ENCODE measurements around the gene XRCC4. TPM values are rescaled to one million over a fixed set of nuclear protein-coding genes. Genes with fewer than 3 reads are reported as not detected.
A peak's percentile ranks its signal among the peaks of the same experiment; 100 is the strongest.

XRCC4 gene
- polyA plus RNA-seq, 3 donors: 14.5 to 17.2 (median 15.2) TPM

DNA sequence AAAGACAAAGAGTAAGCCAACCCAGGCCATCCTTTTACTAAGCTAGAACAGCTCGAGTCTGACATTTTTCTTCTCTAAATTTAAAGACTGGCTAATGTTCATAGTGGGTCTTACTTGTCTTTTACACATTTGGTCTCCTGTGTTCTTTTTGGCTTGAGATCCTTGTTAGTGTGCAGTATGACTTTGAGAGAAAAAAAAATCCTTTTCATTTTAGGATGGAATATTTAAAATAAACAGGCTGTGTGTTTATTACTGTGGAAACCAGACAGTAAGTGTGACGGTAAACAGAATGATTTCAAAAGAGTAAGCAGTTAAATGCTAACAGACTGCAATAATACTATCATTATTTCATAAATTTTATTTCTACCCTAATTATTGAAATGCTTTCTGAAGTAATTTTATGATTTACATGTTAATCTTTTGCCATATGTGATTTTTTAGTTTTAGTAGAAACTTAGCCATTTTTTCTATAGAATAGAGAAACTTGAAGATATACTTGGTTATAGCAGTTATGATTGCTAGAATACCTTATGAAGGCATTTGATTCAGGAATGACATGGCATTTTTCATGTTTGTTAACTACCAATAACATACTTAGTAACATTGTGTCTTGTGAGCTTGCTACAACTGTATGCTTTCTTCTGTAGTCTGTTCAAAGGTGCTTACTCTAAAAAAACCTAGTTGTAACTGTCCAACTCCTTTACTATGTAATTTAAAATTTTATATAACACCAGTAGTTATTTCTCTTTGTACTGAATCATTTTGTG lies 92.4 kb downstream of the XRCC4 start:
- no peak for DNase-seq (ENCODE audit: low read depth in 3 of 3, low spot score in 2 of 3)

DNA sequence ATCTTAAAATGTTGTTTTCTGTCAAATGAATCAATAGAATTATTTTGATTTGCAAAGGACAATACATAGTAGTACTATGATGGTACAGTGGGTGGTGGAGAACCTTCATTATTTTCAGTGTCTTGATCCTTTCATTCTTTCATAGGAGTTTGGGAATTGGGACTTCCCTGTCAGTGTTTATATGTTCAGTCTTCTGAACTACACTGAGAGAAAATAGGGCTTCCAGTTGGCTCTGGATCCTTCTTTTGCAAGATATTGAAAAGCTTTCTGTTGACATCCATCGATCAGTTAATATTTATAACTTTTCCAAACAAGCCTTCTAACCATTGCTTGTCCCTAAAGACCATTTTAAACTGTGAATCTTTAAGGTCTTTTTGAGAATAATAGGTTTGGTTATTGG lies 94.7 kb downstream of the XRCC4 start:
- DNase-seq (ENCODE audit: low read depth in 3 of 3, low spot score in 2 of 3): no peak

DNA sequence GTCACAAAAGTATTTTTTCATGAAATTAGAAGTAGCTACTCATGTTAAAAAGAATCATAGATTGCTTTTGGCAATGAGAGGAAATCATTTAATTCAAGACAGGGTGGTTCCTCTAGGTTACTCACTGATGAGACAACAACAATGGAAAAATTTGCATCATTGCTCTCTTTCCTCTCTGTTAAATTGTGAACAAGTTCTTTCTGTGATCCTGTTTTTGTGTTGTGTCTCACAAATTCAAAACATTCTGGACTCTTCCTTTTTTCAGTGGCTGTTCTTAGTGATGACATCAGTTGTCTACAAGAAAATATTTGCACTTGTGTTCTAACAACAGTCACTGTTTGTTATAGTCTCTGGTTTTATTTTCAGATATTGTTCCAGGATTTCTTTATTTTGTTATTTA lies 95.3 kb downstream of the XRCC4 start:
- DNase-seq (ENCODE audit: low read depth in 3 of 3, low spot score in 2 of 3): no peak

DNA sequence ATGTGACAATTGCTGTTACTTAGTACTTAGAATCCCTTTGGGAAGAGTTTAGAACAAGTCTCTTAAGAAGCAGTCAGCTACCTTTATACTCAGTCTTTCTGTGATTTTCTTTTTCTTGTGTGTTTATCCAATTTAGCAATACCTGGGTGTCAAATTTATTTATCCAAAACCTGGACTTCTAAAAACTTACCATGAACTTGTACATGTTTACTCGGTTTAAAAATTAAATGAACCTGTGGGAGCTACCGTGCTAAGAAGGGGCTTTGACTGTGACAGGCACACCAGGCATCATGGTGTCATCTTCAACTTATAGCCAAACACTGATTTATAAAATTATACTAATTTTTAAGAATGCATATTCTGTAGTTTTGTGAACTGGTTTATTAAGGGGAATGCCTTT lies 96.5 kb downstream of the XRCC4 start:
- no peak for DNase-seq (ENCODE audit: low read depth in 3 of 3, low spot score in 2 of 3)

DNA sequence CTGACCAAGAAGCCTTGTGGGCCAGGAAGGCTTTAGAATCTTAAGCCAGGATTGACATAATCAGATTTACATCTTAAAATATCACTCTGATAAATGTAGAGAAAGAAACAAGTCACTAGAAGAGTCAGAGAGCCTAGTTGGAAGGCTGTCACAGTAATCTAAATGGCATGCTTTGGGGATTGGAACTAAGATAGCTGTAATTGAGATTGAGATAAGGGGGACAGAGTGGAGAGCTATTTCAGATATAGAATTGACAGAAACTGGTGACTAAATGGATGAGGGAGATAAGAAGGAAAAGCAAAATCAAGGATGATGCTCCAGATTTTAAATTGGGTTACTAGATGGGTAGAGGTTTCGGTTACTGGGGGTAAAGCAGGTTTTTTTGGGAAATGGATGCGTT lies 100.5 kb downstream of the XRCC4 start:
- DNase-seq (ENCODE audit: low read depth in 3 of 3, low spot score in 2 of 3): no peak

DNA sequence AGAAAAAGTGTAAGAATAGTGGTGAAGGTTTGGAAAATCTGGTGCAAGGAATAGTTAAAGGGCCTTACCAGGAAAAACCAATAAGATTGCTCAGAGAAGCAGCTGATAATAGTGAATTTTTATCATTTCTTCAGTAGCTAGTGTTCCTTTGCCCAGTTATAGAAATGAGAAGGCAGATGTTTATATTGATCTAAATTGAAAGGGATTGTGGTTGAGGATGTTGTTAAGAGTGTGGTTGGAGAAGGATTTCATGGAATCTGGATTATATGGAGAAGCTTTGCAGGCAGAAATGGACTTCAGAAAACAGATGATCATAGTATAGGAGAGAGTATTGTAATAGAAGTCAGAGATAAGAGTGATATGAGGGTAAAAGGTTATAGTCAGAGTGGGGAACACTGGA lies 102.6 kb downstream of the XRCC4 start:
- DNase-seq (ENCODE audit: low read depth in 3 of 3, low spot score in 2 of 3): no peak

DNA sequence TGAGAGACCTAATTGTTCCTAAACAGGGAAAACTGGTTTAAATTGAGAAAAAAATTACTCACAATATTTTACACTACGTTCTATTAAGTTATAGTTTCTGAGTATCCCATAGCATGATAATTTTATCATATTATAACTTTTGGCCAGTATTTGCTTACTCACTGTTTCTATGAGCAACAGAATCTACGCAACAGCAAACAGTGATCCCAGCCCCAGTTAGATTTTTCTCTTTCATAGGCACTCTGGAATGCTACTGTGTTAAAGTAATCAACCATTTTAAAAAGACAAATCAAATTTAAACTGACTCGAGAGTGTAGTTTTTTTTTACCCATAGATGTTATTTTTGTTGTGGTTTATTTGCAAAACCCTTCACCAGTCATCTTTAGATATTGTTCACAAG lies 107.2 kb downstream of the XRCC4 start:
- DNase-seq (ENCODE audit: low read depth in 3 of 3, low spot score in 2 of 3): no peak

DNA sequence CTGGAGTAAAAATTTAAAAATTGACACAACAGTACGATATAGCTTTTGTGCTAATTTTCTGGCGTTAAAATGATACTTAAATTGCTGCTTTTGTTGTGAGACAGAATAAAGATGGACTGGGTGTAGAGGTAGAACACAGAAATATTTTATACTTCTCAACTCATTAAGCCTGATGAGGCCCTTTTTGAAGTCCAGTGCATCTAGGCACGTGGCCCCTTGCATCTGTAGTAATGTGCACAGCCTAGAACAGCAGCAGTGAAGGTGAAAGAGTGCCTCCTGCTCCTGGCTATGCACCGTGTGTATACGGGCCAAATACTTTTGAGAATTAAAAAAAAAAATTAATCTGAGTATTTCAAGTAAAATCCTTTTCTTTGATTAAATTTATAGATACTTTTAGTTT lies 115.6 kb downstream of the XRCC4 start:
- no peak for DNase-seq (ENCODE audit: low read depth in 3 of 3, low spot score in 2 of 3)

DNA sequence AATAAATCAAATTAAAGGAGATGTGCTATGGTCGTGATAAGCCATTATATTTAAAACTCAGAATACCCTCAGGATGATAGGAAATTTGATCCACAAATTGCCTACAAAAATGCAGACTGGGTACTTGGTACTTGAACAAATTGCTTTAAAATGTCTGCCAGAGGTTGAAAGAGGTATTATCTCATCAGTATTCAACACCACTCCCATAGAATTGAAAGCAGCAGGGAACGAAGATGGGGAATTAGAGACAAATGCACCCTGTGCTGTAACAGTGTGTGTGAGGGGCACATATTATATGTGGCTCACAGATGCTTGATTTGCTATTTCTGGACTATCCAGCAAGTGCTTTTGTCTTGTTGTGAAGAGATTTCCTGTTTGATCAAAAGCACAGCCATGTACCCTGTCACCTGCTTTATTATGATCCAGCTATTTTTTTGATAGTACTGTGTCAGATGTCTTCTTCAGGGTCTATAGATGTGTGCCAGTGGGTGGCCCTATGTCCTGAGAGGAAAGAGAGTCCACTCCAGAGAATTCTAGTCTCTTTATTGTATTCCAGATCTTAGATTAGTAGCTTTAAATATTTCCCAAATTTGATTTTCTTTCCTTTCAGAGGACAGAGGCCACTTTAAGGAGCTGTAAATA lies 120.1 kb downstream of the XRCC4 start:
- no peak for DNase-seq (ENCODE audit: low read depth in 3 of 3, low spot score in 2 of 3)

DNA sequence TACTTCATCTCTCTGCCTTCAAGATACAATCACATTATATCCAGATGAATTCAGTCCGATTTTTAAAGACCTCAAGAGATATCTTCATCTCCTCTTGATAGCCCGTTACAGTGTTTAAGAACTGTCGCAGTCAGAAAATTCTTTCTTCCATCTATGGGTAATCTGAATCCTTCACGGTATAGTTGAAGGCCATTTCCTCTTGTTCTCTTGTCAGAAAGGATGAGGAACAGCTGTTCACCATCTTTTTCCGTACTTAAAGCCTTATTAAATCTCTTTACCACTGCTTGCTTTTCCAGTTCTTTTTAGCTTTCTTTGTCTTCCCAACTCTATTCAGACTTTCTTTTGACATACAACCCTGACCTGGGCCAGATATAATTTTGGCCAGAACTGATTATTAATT lies 121.8 kb downstream of the XRCC4 start:
- peak in 2 of 3 donors; percentile 18 to 23 for DNase-seq (ENCODE audit: low read depth in 3 of 3, low spot score in 2 of 3)

DNA sequence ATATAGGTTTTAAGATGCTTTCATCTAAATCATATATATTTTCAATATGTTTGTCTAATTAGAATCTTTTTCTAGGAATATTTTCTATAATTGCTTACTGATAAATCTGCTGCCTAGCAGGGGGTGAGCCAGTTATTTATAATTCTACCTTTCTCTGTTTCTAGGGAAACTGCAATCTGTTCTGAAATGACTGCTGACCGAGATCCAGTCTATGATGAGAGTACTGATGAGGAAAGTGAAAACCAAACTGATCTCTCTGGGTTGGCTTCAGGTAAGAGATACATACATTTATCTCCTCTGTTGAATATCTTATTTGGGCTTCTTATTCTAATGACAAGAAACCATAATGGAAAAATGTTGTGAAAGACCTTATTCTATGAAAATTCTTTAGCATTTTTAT lies 127.3 kb downstream of the XRCC4 start:
- no peak for DNase-seq (ENCODE audit: low read depth in 3 of 3, low spot score in 2 of 3)

DNA sequence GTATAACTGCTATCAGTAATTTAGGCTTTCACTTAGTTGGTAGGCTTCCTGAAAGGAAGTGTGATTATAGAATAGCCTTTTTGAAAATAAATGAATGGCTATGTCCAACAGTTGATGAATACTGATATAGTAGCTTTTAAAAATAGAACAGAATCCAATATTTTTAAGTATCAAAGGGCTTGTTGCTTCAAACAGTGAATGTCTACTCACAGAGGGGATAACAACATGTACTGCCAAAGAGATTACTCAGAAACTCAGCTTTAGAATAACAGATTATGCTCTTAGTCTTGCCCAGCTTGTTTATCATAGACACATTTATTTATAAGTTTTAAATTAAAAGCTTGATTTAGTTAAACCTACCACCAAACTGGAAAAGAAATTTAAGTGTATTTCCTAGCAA lies 132.6 kb downstream of the XRCC4 start:
- DNase-seq (ENCODE audit: low read depth in 3 of 3, low spot score in 2 of 3): no peak

DNA sequence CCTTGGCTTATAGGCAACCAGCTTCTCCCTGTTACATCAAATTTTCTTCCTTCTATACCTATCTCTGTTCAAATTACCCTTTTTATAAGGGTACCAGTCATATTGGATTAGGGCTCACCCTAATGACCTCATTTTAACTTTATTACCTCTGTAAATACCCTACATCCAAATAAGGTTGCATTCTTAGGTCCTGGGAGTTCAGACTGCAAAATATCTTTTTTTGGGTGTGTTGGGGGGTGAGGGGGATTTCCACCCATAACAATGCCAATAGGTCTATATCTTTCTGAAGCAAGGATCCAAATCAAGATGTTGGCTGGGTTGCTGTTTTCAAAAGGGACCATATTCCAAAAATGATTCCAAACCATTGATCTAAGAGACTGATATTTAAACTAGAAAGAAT lies 141.7 kb downstream of the XRCC4 start:
- no peak for DNase-seq (ENCODE audit: low read depth in 3 of 3, low spot score in 2 of 3)

DNA sequence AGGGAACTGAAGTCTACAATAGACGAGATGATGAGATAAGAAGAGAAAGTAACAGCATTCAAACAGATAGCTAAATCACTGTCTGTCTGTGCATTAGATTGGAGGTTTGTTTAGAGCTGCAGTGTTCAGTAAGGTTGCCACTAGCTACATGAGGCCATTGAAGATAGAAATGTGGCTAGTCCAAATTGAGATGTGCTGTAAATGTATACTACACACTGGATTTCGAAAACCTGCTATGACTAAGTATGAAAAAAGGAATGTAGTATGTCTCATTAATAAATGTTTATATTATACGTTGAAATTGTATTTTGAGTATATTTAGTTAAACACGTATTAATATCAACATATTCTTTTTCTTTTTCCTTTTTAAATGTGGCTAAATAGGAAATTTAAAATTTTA lies 142.1 kb downstream of the XRCC4 start:
- DNase-seq (ENCODE audit: low read depth in 3 of 3, low spot score in 2 of 3): no peak

DNA sequence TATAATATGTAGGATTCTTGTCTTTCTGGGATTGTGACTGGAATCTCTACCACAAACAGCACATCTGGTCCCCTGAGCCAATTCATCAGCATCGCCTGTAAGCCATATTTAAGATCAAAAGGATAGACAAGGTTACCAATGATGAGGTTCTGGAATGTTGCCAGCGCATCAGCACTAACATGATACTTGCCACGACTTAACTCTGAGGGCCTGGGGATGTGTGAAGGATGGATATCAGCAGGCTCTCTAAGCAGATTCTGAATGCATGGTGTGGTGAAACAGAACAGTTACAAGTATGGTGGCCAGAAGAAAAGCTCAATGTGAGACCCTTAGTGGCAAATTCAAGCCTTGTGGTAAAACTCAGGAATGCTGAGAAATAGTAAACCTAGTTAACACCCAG lies 143.0 kb downstream of the XRCC4 start:
- DNase-seq (ENCODE audit: low read depth in 3 of 3, low spot score in 2 of 3): no peak

DNA sequence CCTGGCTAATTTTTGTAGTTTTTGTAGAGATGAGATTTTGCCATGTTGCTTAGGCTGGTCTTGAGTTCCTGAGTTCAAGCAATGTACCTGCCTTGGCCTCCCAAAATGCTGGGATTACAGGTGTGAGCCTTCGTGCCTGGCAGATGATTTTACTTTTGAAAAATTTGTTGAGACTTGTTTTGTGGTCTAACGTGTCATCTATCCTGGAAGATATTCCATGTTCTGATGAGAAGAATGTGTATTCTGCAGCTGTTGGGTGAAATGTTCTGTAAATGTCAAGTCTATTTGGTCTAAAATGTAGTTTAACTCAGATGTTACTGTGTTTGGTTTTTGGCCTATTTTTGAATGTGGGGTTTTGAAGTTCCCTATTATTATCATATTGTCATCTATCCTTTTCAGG lies 145.6 kb downstream of the XRCC4 start:
- no peak for DNase-seq (ENCODE audit: low read depth in 3 of 3, low spot score in 2 of 3)

DNA sequence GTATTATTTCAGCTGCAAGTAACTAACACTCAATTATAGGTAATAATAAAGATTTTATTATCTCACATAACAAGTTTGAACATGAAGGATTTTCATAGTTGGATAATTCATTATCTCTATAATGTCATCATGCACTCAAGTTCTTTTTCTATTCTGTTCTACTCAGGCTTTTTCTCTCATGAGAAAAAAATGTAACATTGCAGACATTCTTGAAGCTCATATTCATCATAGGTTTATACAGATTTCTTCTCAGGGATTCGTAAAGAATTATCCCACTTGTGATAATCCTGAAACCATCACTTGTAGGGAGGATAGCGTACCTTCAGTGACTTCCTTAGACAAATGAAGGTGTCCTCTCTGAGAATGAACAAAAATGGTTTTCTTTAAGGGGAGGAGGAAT lies 150.3 kb downstream of the XRCC4 start:
- DNase-seq (ENCODE audit: low read depth in 3 of 3, low spot score in 2 of 3): no peak

DNA sequence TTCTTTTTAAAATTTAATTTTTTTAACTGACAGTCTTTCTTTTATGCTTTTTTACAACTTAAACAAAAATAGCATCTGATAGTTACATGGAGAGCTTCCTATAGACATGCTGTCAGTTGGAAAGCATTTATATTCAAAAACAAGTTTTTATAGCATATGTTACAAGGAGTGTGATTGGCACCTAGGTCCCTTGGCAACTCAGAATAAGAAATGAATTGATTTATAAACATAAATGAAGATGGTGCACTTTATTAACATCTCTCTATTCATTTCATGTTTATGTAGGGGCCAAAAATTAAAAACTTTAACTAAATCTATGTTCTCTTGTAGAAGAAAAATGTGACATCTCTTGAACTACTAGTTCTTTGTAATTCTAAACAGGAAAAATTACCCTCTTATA lies 153.2 kb downstream of the XRCC4 start:
- no peak for DNase-seq (ENCODE audit: low read depth in 3 of 3, low spot score in 2 of 3)

DNA sequence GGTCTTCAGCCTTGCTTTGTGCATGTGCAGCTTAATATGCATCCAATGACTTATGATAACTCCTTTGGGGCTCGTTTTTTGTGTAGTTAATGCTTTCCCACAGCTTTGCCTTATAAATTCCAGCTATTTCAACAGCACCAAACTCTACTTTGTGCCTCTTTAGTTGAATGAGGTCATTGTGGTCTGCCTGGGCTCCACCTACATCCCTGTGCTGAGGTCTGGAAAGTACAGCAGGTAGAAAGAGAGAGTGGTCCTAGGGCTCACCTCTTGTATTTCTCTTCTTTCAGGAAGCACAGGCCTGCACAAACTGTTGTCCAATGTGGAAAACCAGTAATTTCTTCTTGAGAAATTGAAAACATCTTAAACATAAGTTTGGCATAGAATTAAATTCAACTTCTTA lies 167.2 kb downstream of the XRCC4 start:
- no peak for DNase-seq (ENCODE audit: low read depth in 3 of 3, low spot score in 2 of 3)

DNA sequence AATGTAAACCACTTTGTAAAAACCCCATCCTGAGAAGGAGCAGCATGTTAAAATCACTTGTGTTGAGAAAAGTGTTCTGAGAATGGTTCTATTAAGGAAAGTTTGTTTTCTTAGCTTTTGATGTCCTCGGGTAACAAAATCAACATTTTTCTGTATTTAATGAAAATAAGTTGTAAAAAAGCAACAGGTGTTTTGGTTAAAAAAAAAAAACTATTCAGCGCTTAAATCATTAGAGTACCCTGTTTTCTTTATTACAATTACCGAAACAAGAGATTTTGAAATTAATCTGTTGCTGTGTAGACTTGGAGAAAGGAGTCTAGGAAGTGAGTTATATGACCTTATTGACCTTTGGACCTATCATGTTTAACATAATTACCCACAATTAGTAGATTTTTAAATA lies 167.7 kb downstream of the XRCC4 start:
- no peak for DNase-seq (ENCODE audit: low read depth in 3 of 3, low spot score in 2 of 3)

DNA sequence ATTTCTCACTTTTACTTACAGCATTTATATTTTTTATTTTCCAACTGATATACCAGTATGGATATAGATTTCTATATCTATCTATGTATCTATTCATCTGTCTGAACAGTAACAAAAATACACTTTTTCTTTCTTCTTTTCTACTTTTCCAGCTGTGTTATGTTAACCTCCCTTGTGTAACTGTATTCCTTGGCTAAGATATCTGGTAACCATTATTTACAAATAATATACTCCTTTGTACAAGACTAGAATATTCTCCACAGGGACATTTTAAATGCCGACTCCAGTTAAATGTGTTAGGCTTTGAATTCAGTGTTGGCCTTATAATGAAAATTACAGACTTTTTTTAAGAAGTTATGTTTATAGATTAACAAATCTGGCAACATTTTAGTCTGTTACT lies 168.7 kb downstream of the XRCC4 start:
- no peak for DNase-seq (ENCODE audit: low read depth in 3 of 3, low spot score in 2 of 3)

DNA sequence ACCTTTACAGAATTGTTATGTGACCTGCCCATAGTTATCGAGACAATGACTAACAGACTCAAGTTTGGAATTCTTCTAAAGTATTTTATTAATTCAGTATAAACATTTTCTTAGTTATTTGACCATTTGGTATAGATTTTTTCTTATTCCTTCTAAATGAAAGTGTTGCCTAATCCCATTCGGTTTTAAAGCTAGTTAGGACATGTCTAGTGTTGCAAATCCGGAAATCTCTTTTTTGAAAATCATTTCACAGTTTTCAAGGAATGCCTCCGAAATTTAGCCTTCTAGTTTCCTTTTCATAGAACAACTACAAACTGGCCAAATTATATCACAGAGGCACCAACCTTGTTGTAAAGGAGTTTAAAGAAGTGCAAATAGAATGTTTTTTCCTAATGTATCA lies 171.8 kb downstream of the XRCC4 start:
- DNase-seq (ENCODE audit: low read depth in 3 of 3, low spot score in 2 of 3): no peak

DNA sequence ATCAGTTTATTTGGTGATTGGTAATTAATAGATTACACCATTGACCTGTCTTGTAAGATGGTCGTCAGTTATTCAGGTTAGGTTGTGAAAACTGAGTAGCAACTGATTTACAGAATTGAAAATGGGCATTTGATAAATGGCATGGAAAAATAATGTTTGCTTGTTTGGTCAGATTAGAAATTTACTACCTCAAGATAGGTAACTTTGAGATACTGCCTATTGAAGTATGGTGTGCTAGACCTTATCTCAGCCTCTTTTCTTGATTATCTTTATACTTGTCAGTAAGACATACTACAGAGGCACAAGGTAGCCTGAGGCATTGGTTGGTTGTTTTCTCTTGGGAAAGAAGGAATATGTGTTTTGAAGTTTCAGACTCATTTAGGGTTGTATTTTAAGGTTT lies 174.5 kb downstream of the XRCC4 start:
- no peak for DNase-seq (ENCODE audit: low read depth in 3 of 3, low spot score in 2 of 3)
